ENCODE data around the gene UBAC2.
"Not testable (repeated sequence)": the region's sequence is repeated elsewhere in the genome, so short reads cannot be mapped to it uniquely, and the experiment has no call there.

Gene UBAC2

DNA sequence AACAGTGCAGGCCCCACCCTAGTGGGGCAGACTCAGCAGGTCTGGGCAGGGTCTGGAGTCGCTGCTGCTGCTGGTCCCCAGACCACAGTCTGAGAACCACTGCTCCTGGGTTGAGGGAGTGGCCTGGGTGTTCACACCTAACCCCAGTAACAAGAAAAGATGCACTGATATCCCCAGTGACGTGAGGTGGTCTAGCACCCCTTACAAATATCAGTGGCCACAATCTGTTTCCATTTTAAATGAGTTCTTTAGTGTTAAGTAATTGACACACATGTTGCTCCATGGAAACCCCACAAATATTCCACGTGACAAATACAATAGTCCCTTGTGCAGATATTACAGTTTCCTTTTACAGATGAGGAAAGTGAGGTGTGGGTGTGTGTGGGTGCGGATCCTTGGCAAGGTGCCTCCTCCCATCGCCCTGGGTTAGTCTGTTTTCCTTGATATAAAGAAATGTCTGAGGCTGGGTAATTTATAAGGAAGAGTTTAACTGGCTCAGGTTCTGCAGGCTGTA, 202.9 kb downstream of the UBAC2 start:
- intact Hi-C loops (cut with DNase I): no loop called here
- no peak for DNase-seq

DNA sequence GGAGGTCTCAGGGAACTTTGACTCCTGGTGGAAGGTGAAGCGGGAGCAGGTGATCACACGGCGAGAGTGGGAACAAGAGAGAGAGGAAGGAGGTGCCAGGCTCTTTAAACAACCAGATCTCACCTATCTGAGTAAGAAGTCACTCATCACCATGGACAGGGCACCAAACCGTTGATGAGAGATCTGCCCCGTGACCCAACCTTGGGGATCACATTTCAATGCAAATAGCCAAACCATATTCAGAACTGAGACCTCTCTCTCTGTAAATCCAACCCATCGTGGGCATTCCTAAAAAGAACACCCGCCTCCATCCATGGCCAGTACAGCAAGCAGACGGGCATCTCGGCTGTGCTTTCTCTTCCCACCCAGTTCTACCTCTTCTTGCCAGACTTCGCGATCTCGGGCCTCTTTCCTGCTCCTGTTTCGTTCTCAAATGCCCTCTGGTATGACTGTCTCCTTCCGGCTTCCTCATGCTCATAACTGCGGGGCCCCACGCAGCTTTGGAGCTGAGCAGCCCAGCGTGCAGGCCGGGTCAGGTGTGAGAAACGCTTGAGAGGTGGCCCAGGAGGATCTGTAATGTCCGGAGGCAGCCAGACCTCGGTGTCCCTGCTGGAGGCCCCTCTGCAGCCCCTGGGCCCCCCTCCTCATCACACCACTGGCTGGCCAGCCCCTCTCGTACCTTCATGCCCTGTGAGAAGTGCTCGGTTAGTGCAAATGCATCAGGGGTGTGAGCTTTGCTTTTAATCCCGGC, 203.5 kb downstream of the UBAC2 start:
- intact Hi-C loops (cut with DNase I): no loop called here
- DNase-seq: peak in 1 of 10 donors; percentile 55

DNA sequence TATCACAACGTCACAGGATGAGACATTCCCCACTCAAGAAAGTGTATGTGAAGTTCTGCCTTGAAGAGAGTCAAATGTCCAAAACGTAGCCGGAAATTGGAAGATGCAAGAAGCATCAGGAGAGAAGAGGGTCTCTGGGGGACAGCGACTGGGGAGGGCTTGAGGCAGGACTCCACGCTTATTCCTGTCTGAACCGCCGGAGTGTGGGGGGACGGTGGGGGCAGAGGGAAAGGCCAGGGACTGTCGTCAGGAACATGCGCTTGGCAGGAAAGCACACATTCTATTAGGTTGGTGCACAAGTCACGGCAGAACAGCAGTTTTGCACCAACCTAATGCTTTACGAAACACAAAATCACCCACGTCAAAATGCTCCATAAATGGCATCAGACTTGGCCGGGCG, 205.3 kb downstream of the UBAC2 start:
- DNase-seq: peak in 1 of 10 donors; percentile 37
- intact Hi-C loops (cut with DNase I): no loop called here

DNA sequence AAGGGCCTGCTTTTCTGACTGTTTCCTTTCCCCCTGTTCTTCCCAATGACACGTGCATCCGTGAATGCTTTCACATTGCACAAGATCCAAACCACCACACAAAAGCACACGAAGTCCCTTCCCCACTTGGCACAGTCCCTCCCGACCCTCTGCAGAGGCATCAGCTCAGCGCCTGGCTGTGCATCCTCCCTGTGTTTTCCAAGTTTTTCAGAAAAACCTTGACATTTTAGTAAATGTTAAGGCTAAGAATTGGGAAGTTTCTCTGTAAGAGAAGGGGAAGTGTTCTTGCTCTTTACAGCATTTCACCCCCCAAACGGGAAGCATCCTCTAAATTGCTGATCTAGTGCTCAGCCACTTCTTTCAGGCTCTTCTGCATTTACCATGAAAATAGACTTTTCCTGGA, 206.1 kb downstream of the UBAC2 start:
- DNase-seq: no peak
- intact Hi-C loops (cut with DNase I): no loop called here

DNA sequence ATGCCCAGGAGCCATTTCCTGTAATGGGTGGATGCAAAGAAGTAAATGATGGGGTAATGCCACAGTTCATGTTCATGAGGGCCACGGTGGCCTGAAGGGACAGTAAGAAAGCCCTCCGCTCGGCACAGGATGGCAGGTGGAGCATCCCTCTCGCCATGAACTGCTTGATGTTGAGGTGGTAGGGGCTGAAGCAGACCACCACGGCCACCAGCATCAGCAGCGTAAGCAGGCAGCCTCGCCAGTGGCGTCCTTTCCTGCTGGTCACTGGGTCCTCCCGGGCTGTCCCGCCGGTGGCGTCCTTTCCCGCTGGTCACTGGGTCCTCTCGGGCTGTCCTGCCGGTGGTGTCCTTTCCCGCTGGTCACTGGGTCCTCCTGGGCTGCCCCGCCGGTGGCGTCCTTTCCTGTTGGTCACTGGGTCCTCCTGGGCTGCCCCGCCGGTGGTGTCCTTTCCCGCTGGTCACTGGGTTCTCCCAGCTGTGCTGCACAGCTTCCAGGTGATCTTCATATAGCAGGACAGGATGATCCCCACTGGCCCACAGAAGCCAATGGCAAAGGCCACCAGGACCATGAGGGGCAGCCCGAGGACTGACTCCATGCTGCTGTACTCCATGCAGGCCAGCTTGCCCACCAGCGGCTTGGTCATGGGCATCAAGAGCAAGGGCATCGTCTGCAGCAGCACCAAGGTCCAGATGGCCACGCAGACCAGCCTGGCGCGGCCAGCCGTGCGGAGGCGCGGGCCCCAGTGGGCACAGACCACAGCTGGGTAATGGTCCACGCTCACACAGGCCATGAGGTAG, 207.4 kb downstream of the UBAC2 start:
- intact Hi-C loops (cut with DNase I): no loop called here

DNA sequence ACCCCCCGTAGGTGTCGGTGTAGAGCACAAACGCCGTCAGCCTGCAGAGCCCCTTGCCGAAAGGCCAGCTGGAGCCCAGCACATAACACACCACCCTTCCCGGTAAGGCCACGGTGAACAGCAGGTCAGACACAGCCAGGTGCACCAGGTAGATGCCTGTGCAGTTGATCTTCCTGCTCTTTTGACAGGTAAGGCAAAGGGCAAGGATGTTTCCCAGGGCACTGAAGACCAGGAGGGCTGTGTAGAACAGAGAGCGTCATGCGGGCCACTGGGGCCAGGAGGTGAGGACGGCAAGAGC, 208.0 kb downstream of the UBAC2 start:
- peak in 2 of 10 donors; percentile 7 to 29 for DNase-seq
- intact Hi-C loops (cut with DNase I): no loop called here

More for the DNA sequence above, 207.4 kb downstream of the UBAC2 start:
- peak in 2 of 10 donors; percentile 5 to 39 for DNase-seq

DNA sequence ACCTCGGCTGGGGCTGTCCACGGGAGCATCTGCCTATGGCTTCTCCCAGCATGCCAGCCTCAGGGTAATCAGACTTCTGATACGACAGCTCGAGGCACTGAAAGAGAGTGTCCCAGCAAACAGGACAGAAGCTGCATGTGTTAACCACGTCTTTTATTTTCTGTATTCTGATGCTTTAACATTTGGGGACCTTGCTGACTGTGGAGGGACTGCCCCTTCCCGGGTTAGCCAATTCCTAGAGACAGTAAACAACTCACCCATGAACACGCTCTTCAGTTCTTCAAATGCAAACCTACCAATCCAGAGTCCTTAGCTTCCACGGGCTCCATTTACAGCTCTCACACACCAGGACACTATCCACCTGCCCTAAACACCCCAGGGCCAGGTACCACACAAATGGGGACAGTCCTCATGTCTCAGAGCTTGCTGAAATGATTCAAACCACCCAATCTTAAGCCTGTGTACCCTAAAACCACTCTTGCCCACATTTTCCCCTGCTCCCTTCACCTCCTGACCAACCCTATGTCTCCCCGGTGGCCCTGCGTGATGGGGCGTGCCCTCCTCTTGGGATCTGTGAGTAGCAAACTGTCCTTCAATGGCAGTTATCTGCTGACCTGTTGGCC, 208.9 kb downstream of the UBAC2 start:
- intact Hi-C loops (cut with DNase I); DNase-seq: not testable (repeated sequence)

DNA sequence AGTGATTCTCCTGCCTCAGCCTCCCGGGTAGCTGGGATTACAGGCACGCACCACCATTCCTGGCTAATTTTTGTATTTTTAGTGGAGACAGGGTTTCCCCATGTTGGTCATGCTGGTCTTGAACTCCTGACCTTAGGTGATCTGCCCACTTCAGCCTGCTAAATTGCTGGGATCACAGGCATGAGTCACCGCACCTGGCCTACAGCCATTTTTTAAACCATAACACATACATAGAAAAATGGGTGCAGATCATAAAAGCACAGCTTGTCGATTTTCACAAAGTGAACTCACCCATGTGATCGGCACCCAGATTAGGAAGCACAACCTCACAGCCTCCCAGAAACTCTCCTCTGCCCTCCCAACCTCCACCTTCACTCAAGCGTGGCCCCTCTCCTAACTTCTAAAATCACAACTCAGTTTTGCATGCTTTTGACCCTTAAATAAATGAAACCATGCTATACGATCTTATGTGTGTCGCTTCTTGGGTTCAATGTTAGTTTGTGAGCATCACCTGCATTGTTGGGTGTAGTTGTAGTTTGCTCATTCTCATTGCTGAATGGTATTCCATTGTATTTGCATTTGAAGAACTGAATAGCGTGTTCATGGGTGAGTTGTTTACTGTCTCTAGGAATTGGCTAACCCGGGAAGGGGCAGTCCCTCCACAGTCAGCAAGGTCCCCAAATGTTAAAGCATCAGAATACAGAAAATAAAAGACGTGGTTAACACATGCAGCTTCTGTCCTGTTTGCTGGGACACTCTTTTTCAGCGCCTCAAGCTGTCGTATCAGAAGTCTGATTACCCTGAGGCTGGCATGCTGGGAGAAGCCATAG, 210.2 kb downstream of the UBAC2 start:
- DNase-seq; intact Hi-C loops (cut with DNase I): not testable (repeated sequence)

DNA sequence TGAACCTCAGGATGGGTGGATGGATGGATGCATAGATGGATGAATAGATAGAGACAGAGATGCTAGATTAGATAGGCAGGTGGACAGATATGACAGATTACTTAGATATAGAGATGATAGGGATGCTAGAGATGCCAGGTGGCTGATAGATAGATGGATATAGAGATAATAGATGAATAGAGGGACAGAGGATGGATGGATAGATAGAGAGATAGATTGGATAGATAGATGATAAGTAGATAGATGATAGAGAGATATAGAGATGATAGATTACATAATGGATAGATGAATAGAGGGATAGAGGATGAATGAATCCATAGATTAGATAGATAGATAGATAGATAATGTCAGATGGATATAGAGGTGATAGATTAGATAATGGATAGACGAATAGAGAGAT, 212.2 kb downstream of the UBAC2 start:
- DNase-seq: no peak
- intact Hi-C loops (cut with DNase I): no loop called here

DNA sequence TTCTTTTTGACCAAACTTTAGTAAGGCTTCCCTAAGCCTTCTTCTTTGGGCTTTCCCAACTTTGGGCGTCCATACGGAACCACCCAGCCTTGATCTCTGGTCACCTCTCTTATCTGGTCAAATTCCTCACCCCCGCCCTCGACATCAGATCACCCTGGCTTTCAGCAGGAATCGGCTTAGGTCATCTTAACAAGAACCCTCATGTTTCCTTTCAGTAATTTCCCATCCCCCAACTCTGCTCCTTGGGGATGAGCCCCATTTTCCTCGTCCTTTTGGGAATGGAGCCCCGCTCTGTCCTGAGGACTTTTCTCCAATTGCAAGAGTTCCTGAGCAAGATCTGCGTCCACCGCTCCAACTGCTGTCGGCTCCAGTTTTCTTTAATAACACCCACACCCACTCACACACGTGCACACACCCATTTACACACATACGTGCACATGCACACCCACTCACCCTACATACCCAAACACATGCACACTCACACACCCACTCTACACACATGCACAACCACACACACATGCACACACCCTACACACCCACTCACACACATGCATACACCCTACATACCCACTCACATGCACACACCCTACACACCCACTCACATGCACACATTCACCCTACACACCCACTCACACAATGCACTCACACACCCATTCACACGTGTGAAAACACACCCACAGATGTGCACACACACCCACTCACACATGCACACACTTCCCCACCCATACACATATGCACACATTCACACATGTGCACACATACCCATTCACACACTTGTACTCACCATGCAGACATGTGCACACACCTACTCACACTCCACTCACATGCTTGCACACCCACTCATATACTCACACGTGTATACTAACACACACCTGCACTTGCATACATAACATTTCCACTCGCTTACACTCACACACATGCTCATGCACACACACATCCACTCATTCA, 213.7 kb downstream of the UBAC2 start:
- intact Hi-C loops (cut with DNase I): no loop called here
- peak in 3 of 10 donors; percentile 5 to 41 (median 18) for DNase-seq

DNA sequence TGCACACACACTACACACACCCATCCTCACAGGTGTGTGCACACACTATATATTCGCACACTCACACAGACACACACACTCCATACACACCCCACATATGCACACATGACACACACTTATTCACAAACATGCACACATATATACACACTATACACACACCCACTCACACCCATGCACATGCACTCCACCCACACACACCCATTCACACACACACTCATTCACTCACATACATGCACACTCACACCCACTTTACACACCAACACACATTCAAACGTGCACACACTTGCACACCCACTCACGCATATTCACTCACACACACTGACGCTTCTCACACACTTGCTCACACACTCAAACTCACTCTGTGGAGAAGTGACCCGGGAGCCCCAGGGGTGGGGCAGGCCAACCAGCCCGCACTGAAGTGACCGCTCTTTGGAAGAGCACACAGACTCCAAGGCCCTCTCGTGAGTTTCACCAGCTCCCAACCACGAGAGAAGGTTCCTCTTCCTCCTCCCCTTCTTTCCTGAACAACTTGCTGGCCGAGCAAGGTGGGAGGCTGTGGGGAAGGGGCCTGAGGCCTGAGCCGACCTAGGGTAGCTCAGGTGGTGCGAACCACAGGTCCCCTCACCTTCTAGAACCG, 214.5 kb downstream of the UBAC2 start:
- intact Hi-C loops (cut with DNase I): no loop called here
- DNase-seq: peak in 3 of 10 donors; percentile 6 to 31 (median 22)

DNA sequence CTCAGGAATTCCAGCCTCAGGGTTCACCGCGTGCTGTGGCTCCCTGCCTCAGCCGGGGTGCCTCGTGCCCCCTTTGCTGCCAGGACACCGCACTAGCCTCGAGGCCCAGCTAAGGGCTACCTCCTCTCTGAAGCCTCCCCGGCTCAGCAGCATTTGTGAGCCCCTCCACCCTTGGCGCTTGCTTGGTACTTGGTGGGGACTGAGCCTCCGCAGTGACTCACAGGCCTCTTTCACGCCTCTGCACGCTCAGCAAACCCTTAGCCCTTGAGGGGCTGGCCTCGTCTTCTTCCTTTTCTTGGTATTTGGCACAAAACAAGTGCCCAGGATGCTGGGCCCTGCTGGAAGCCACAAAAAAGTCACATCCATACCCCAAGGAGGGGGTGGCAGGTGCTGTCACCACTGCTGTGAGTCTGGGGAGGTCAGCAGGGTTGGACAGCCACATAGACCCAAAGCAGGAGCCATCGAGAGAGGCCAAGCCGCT, 215.2 kb downstream of the UBAC2 start:
- intact Hi-C loops (cut with DNase I): no loop called here
- peak in 3 of 10 donors; percentile 9 to 68 (median 33) for DNase-seq

DNA sequence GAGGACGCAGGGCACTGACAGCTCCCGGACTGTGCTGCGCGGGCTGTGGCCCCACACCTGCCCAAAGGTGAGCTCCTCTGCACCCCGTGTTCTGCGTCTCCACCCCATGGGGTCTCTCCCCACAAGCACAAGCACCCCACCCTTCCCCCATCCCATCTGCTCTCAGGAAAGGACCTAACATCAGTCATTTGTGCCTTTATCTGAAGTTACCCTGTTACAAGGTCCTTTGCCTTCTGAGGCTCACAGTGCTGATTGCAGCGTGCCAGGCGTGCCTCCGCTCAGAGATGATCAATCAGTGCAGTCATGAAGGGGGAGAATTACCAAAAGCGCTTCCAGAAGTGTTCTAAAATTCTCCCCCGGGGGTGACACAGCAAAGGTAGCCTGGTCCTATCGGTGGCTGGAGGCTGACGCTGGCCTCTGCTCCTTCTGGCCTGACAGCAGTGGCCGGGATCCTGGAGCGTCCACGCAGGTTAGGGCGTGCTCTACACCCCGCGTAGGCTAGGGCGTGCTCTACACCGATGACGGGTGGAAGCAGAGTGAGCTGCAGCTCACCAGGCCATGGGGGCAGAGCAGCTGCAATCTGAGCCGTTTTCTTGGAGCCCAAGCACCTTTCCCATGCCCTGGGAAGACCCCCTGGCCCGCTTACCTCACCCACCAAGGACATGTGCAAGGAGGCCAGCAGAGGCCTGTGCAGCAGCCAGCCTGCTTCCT, 215.9 kb downstream of the UBAC2 start:
- intact Hi-C loops (cut with DNase I): no loop called here
- peak in 2 of 10 donors; percentile 33 to 73 for DNase-seq

DNA sequence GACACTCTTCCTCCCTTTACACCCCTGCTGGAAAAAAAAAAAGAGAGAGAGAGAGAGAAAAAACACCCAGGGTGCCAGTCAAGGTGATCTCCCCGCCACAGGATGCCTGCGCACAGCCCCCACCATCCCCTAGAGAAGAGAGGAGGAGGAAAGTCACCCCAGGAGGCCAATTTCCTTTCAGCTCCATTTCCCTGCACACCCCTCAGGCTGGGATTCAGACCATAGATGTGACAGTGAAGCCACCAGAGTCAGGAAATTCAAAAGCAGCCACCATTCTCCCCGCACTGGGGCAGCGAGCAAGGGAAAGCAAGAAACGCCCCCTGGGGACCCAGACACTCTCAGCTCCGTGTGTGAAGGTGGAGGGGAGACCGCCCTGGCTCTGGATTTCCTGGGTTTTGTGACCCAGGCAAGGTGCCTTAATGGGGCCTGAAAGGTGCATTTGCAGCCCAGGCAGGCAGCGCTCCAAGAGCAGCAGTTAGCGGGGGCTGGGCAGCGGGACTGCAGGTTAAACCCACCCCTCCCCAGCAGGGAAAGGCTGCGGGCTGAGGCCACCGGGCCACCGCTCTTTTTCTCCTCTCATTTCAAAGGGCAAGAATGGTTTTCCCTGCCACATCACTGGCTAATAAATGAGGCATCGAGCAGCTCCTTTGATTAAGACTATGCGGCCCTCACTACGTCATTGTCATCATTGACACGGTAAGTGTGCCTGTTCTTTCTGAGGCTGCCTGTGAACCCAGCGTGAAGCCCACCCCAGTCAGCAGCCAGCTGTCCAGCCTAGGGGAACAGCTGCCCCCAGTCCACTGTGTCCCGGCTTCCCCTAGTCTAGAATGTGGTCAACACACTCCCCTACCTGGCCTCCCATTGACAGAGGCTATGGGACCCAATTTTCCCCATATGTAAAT, 216.8 kb downstream of the UBAC2 start:
- peak in 1 of 10 donors; percentile 59 for DNase-seq
- intact Hi-C loops (cut with DNase I): no loop called here

DNA sequence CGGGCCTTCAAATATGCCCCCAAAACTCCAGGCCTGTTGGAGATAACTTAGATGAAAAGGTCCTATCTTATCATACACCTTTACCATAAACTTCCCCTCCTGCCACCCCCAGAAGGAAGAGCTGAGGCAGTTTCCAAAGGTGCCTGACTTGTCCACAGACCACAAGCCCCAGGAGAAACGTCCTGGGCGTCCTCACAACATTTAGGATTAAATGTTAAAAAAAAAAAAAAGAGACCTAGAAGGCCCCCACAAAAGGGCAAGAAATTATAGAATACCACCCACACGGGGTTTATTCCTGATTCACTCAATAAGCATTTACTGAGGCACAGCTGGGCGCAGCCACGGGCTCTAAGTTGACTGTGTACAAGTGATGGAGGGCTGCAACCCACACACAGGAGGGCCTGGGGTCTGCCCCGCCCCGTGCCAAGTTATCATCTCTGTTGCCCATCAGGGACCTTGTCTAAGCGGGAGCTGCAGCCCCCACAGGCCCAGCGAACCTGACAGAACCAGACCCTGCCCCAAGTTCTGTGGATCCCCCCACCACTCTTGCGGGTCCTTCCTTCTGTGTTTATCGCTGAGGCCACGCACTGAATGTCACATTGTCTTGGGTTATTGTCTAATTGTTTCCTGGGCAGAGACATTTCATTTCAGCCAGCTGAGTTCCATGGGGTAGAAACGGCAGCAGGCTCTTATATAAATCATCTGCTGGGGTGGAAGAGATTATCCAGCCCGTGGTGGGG, 217.6 kb downstream of the UBAC2 start:
- intact Hi-C loops (cut with DNase I): no loop called here
- DNase-seq: peak in 1 of 10 donors; percentile 35

DNA sequence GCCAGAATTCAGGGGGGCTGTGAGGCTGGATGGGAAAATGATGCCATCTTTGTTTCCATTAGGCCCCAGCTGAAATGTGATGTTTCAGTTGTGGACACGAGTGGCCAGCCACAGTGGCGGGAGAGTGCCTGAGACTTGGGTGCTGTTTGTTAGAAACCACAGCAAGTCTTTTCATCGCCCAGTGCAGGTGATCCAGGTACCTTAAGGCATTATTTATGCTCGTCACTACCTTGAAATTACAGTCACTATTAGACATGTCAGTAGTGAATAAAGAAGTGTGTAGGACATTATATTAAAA, 218.1 kb downstream of the UBAC2 start:
- intact Hi-C loops (cut with DNase I): no loop called here
- DNase-seq: peak in 1 of 10 donors; percentile 24

Measured in posterior cingulate gyrus (tissue), 11 donors.